ENCODE results near the gene TFIP11. TPM values are rescaled to one million over a fixed set of nuclear protein-coding genes. Genes with fewer than 3 reads are reported as not detected.
A peak's percentile ranks its signal among the peaks of the same experiment; 100 is the strongest.

TFIP11 gene
- total RNA-seq, 4 donors from 2014 or later: 29.1 to 55.0 (median 35.7) TPM

DNA sequence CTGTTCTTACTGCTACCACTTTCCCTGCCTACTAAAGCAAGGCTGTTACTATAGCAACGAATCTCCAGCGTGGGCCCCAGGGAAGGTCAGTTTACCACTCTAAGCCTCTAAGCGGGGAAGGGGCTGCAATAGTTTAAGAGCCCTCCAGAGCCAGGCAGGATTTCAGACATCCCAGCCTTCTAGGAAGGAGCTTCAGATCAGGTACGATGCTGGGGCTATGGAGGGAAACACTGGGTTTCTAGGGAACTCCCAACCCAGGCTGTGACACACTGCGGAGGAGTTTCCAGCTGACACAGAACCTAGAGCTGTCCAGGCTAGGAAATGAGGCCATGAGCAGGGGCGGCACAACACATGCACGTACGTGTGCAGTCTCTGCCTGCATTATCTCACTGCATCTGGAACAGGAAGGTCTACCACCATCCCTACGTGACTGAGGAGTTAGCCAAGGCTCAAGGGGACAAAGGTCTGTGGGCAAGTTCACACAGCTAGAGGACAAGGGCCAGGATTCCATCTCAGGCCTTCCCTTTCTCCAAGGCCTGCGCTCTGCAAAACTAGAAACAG, 49.1 kb downstream of the TFIP11 start:
- intact Hi-C loops (cut with DNase I; ENCODE audit: low total_unique reads): loop anchor here (10.0 kb wide), 1 partner anchor 68 kb away; no protein-coding TSS in a partner anchor
- DNase-seq (ENCODE audit: low spot score in 2 of 2): peak in 1 of 2 donors; percentile 59
- 49 to 75% methylated on average over 10 of the region's 10 CpGs for WGBS, 2 donors
- no peak overlapping the region for H3K4me3 ChIP-seq (ENCODE audit: low read depth, poor library complexity, severe bottlenecking)
- TF ChIP-seq, protein P1, sequence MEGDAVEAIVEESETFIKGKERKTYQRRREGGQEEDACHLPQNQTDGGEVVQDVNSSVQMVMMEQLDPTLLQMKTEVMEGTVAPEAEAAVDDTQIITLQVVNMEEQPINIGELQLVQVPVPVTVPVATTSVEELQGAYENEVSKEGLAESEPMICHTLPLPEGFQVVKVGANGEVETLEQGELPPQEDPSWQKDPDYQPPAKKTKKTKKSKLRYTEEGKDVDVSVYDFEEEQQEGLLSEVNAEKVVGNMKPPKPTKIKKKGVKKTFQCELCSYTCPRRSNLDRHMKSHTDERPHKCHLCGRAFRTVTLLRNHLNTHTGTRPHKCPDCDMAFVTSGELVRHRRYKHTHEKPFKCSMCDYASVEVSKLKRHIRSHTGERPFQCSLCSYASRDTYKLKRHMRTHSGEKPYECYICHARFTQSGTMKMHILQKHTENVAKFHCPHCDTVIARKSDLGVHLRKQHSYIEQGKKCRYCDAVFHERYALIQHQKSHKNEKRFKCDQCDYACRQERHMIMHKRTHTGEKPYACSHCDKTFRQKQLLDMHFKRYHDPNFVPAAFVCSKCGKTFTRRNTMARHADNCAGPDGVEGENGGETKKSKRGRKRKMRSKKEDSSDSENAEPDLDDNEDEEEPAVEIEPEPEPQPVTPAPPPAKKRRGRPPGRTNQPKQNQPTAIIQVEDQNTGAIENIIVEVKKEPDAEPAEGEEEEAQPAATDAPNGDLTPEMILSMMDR (IDR thresholded peaks at IDR 0.05): no peak
- TF ChIP-seq POLR2A (IDR thresholded peaks at IDR 0.05): no peak

DNA sequence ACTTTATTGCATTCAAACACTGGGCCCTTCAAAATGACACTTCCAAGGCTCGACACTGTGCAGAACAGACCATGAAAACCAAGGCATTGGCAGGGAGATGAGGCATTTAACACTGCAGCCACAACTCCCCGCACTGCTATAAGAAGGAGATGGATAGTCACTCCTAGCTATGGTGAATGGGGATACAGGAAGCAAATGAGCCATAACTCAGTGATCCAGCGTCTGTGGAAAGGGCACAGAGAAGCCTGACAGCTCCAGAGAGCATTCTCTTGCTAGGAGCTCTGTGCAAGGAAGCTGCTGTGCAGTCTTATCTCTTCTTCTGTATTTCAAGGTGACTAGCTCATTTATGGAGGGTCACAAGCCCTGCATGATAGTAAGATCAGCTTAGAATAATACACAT, 49.6 kb downstream of the TFIP11 start:
- 85 to 86% methylated on average over 3 of the region's 3 CpGs for WGBS, 2 donors
- peak in 1 of 2 donors; percentile 26 for DNase-seq (ENCODE audit: low spot score in 2 of 2)
- TF ChIP-seq POLR2A (IDR thresholded peaks at IDR 0.05): no peak
- TF ChIP-seq, protein P1 (IDR thresholded peaks at IDR 0.05): no peak
- H3K4me3 ChIP-seq (ENCODE audit: low read depth, poor library complexity, severe bottlenecking): no peak overlapping the region
- intact Hi-C loops (cut with DNase I; ENCODE audit: low total_unique reads): loop anchor here (10.0 kb wide), 1 partner anchor 68 kb away; no protein-coding TSS in a partner anchor

DNA sequence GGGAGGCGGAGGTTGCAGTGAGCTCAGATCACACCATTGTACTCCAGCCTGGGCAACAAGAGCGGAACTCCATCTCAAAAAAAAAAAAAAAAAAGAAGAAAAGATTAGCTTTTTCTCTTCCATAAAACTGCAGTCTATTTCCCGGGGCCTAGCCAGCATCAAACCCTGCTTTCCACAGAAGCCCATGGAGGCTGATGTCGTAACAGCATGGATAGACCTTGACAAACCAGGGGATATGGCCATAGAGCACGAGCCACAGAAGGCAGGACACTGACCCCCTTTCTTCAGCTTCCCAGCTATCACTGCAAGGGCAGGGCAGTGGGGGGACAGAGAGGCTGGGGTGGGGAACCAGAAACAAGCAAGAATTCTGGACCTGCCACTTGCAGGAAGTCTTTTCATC, 50.2 kb downstream of the TFIP11 start:
- WGBS, 2 donors: 95 to 96% methylated on average over 5 of the region's 5 CpGs
- TF ChIP-seq POLR2A (IDR thresholded peaks at IDR 0.05): no peak
- TF ChIP-seq, protein P1 (IDR thresholded peaks at IDR 0.05): no peak
- H3K4me3 ChIP-seq (ENCODE audit: low read depth, poor library complexity, severe bottlenecking): no peak overlapping the region
- peak in 1 of 2 donors; percentile 61 for DNase-seq (ENCODE audit: low spot score in 2 of 2)
- intact Hi-C loops (cut with DNase I; ENCODE audit: low total_unique reads): loop anchor here (10.0 kb wide), 1 partner anchor 67 kb away; no protein-coding TSS in a partner anchor

DNA sequence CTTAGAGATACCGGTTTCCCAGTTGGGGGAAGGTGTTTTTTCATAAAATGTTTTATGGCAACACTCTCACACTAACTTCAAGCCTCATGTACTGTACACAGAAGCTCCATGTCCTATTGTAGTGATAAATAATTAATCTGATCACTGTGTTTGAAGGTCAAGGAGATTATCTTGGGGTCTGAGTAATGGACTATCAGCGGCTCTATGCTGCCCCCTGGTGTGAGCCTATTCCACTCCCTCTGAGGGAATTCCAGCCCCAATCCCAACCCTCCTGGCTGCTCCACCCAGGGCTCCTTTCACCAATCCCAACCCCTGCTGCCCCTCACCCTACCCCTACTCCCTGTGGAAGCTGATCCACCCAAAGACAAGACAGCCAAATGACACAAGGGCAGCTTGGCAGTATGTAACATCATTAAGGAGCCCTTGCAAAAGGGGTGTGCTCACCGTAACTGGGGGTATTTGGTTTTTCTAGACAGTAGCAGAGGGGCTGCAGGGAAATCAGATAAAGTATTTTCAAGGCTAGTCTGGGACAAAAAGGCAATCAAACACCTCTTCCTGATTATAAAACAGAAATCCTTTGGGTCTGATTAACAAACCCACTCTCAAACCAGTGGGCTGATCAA, 51.0 kb downstream of the TFIP11 start:
- TF ChIP-seq, protein P1 (IDR thresholded peaks at IDR 0.05): no peak
- TF ChIP-seq POLR2A (IDR thresholded peaks at IDR 0.05): no peak
- intact Hi-C loops (cut with DNase I; ENCODE audit: low total_unique reads): loop anchor here (10.0 kb wide), 1 partner anchor 66 kb away; no protein-coding TSS in a partner anchor
- no peak overlapping the region for H3K4me3 ChIP-seq (ENCODE audit: low read depth, poor library complexity, severe bottlenecking)
- DNase-seq (ENCODE audit: low spot score in 2 of 2): peak in 1 of 2 donors; percentile 87
- WGBS, 2 donors: 34 to 47% methylated on average over 3 of the region's 3 CpGs

DNA sequence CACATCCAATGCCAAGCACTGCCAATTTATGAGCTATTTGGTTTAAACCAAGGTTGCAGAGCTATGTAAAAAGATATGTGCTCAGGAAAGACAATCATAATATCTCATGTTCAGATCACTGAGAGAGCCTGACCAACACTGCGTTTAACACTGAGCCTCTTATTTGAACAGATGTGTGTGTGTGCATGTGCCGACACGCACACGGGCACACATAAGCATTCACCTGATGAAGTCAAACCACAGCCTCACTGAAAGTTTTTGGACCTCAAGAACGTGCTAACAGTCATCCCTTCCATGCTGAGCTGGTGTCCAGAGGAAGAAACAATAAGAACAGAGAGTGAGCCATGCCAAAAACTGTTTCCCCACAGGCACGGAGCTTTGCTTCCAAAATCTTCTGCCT, 52.1 kb downstream of the TFIP11 start:
- no peak overlapping the region for H3K4me3 ChIP-seq (ENCODE audit: low read depth, poor library complexity, severe bottlenecking)
- intact Hi-C loops (cut with DNase I; ENCODE audit: low total_unique reads): loop anchor here (10.0 kb wide), 1 partner anchor 65 kb away; no protein-coding TSS in a partner anchor
- TF ChIP-seq POLR2A (IDR thresholded peaks at IDR 0.05): no peak
- TF ChIP-seq, protein P1 (IDR thresholded peaks at IDR 0.05): no peak
- peak in 1 of 2 donors; percentile 9 for DNase-seq (ENCODE audit: low spot score in 2 of 2)
- 47 to 61% methylated on average over 6 of the region's 6 CpGs for WGBS, 2 donors
